Stimulated activated CD4-positive, alpha-beta T cell treated with anti-CD3 and anti-CD28 coated beads, Interleukin-4, amount 100 ng/mL, for 4 hours (primary cell): Measurements from ENCODE around the gene RNF175.
"Not testable (repeated sequence)": the region's sequence is repeated elsewhere in the genome, so short reads cannot be mapped to it uniquely, and the experiment has no call there.

ENCODE experiments used
- DNase-seq, 2 experiments: peaks; one replicate each; pipeline ENCODE4 v3.0.0-alpha.2; 2020

Gene RNF175

DNA sequence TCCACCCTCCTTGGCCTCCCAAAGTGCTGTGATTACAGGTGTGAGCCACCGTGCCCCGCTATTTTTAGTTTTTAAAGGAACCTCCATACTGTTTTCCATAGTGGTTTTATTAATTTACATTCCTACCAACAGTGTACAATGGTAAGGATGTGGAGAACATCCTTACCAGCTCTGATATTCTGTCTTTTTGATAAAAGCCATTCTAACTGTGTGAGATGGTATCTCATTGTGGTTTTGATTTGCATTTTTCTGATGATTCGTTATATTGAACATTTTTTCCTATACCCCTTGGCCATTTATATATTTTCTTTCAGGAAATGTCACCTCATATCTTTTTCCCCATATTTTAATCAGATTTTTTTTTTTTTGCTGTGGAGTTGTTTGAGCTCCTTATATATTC lies 90.0 kb downstream of the RNF175 start:
- DNase-seq: no peak

GRCh38 chr4:153668647-153669046 lies 91.2 kb downstream of the RNF175 start:
- DNase-seq: no peak

DNA sequence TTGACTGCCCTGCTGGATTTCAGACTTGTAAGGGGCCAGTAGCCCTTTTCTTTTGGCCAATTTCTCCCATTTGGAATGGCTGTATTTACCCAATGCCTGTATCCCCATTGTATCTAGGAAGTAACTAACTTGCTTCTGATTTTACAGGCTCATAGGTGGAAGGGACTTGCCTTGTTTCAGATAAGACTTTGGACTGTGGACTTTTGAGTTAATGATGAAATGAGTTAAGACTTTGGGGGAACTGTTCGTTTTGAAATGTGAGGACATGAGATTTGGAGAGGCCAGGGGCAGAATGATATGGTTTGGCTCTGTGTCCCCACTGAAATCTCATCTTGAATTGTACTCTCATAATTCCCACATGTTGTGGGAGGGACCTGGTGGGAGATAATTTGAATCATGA lies 93.3 kb downstream of the RNF175 start:
- DNase-seq: not testable (repeated sequence)

GRCh38 chr4:153663667-153664066 lies 96.2 kb downstream of the RNF175 start:
- no peak for DNase-seq

DNA sequence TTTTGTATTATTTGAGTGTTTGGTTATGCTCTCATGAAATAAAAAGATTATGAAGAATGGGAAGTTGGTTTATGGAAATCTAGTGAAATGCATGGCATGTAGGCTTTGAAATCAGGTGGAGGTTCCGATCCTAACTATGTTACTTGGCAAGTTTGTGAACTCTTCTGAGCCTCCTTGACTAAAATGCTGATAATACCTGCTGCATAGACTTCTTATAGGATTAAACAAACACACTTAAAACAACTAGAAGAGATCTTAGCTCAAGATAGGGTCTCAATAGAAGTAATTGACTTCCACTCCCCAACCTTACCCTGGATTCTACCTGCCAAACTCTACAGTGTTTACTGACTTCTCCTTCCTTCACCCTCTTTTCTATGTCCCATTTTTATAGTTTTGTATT lies 97.9 kb downstream of the RNF175 start:
- DNase-seq: no peak

DNA sequence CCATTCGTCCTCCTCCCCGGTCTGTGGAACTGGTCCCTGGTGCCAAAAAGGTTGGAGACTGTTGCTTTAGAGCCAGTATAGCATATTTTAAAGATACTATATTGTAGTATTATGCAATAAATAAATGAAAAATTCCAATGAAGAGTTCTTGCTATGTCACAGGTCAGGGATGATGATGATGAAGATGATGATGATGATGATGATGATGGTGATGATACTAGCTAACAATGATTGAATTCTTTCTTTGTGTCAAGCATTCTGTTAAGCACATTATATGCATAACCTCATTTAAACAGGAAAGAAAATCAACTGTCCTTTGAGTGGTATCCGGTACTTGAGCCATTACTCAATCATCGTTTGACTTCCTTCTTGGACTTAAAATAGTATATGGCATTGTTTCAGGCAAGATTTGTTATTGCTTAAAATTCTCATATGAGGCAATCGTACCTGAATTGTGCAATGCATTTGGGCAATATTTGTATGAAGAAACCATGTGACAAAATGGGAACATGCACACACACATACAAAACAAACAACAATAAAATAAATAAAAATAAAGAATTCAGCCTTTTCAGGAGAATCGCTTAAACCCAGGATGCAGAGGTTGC lies 98.5 kb downstream of the RNF175 start:
- no peak for DNase-seq
